Measurements from ENCODE around the gene SLC35B2. TPM values are rescaled to one million over a fixed set of nuclear protein-coding genes. Genes with fewer than 3 reads are reported as not detected.
A peak's percentile ranks its signal among the peaks of the same experiment; 100 is the strongest.

SLC35B2 gene
- total and polyA plus RNA-seq, 9 of the 15 experiments (the other 6 are each of a cell fraction or from before 2014, with no cell fraction given) = 14.5 to 59.1 (median 47.1) TPM

DNA sequence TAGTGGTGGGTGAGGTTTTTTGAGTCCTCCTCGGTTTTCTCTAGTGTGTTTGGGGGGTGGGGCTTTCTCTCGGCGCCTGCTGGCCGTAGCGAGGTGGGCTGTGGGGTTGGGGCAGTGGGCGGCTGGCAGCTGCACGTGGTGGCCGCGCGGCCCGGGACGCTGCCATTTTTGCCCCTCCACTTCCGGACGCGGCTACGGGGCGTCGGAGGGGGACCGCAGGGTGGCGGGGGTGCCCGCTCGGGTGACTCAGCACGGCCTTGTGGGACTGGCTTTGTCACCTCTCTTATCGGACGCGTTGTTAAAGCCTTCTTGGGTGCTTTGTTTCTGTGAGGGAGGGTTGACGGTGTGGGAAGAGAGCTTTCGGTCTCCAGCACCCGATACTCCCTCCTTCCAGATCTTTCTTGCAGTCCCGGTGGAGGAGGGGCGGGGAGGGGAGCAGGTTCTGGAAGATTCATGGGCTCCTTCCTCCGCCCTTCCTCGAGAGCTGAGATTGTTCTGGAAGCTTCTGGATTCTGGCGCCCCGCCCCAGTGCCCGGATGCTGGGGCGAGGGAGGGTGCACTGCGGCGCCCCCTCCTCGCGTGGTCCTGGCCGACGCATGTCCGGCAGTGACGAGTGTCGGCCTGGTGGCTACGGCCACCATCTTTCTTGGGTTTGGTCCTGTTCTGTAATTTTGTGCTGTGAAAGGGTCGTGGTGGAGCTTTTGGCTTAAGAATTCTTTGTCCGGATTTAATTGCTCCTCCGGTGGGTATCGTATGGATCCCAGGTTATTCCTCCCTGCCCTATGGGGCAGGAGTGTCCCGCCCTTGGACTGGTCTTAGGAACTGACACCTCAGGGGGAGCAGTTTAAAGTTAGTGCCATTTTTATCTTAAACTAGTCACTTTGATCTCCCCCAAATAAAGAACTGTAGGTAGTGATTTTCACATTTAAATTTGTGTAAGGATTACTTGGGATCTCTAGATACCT lies 9.7 kb downstream of the SLC35B2 start (continued):
- TF ChIP-seq, protein P1, sequence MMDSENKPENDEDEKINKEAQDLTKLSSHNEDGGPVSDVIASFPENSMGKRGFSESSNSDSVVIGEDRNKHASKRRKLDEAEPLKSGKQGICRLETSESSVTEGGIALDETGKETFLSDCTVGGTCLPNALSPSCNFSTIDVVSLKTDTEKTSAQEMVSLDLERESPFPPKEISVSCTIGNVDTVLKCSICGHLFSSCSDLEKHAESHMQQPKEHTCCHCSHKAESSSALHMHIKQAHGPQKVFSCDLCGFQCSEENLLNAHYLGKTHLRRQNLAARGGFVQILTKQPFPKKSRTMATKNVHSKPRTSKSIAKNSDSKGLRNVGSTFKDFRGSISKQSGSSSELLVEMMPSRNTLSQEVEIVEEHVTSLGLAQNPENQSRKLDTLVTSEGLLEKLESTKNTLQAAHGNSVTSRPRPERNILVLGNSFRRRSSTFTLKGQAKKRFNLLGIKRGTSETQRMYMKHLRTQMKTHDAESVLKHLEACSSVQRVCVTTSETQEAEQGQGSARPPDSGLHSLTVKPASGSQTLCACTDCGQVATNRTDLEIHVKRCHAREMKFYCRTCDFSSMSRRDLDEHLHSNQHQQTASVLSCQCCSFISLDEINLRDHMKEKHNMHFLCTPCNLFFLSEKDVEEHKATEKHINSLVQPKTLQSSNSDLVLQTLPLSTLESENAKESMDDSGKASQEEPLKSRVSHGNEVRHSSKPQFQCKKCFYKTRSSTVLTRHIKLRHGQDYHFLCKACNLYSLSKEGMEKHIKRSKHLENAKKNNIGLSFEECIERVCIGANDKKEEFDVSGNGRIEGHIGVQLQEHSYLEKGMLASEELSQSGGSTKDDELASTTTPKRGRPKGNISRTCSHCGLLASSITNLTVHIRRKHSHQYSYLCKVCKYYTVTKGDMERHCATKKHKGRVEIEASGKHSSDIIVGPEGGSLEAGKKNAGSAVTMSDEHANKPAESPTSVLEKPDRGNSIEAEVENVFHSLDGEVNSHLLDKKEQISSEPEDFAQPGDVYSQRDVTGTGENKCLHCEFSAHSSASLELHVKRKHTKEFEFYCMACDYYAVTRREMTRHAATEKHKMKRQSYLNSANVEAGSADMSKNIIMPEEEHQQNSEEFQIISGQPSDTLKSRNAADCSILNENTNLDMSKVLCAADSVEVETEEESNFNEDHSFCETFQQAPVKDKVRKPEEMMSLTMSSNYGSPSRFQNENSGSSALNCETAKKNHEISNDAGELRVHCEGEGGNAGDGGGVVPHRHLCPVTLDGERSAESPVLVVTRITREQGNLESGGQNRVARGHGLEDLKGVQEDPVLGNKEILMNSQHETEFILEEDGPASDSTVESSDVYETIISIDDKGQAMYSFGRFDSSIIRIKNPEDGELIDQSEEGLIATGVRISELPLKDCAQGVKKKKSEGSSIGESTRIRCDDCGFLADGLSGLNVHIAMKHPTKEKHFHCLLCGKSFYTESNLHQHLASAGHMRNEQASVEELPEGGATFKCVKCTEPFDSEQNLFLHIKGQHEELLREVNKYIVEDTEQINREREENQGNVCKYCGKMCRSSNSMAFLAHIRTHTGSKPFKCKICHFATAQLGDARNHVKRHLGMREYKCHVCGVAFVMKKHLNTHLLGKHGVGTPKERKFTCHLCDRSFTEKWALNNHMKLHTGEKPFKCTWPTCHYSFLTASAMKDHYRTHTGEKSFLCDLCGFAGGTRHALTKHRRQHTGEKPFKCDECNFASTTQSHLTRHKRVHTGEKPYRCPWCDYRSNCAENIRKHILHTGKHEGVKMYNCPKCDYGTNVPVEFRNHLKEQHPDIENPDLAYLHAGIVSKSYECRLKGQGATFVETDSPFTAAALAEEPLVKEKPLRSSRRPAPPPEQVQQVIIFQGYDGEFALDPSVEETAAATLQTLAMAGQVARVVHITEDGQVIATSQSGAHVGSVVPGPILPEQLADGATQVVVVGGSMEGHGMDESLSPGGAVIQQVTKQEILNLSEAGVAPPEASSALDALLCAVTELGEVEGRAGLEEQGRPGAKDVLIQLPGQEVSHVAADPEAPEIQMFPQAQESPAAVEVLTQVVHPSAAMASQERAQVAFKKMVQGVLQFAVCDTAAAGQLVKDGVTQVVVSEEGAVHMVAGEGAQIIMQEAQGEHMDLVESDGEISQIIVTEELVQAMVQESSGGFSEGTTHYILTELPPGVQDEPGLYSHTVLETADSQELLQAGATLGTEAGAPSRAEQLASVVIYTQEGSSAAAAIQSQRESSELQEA (IDR thresholded peaks at IDR 0.05; ENCODE audit: low read depth) = peak; percentile 94
- TF ChIP-seq TARDBP (IDR thresholded peaks at IDR 0.05) = 0 out of 2 replicates have a peak, but pooled peaks have one; percentile 14
- TF ChIP-seq NBN (IDR thresholded peaks at IDR 0.05; ENCODE audit: low read depth) = no peak
- peak; percentile 46 to 89; a peak in 2 of 4 replicates for TF ChIP-seq NONO (IDR thresholded peaks at IDR 0.05; ENCODE audit: low read depth in 2 of 2, low read length in 1 of 2)
- TF ChIP-seq, protein P2, sequence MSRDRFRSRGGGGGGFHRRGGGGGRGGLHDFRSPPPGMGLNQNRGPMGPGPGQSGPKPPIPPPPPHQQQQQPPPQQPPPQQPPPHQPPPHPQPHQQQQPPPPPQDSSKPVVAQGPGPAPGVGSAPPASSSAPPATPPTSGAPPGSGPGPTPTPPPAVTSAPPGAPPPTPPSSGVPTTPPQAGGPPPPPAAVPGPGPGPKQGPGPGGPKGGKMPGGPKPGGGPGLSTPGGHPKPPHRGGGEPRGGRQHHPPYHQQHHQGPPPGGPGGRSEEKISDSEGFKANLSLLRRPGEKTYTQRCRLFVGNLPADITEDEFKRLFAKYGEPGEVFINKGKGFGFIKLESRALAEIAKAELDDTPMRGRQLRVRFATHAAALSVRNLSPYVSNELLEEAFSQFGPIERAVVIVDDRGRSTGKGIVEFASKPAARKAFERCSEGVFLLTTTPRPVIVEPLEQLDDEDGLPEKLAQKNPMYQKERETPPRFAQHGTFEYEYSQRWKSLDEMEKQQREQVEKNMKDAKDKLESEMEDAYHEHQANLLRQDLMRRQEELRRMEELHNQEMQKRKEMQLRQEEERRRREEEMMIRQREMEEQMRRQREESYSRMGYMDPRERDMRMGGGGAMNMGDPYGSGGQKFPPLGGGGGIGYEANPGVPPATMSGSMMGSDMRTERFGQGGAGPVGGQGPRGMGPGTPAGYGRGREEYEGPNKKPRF (IDR thresholded peaks at IDR 0.05; ENCODE audit: low read depth, low read length) = no peak
- no peak for TF ChIP-seq NCOA2 (IDR thresholded peaks at IDR 0.05; ENCODE audit: partially characterized antibody in 2 of 2)
- peak; percentile 3; the same call in 1 of the 2 replicates for TF ChIP-seq ATF7 (IDR thresholded peaks at IDR 0.05)
- TF ChIP-seq ILF3 (IDR thresholded peaks at IDR 0.05; ENCODE audit: borderline replicate concordance) = peak; percentile 83
- TF ChIP-seq L3MBTL2 (IDR thresholded peaks at IDR 0.05) = peak; percentile 51
- peak; percentile 99 for TF ChIP-seq SAP30 (IDR thresholded peaks at IDR 0.05; ENCODE audit: borderline replicate concordance, insufficient read depth, low read depth, low read length, poor library complexity, severe bottlenecking)
- peak; percentile 100 for TF ChIP-seq PCBP1 (IDR thresholded peaks at IDR 0.05; ENCODE audit: low read depth, low read length, poor library complexity, severe bottlenecking)
- TF ChIP-seq, protein P3, sequence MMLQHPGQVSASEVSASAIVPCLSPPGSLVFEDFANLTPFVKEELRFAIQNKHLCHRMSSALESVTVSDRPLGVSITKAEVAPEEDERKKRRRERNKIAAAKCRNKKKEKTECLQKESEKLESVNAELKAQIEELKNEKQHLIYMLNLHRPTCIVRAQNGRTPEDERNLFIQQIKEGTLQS (IDR thresholded peaks at IDR 0.05) = peak; percentile 88
- TF ChIP-seq, protein P3 (CRISPR knock-in tag; conservative IDR thresholded peaks at IDR 0.05) = no peak
- TF ChIP-seq HMG20A (CRISPR knock-in tag; conservative IDR thresholded peaks at IDR 0.05) = no peak
- peak; percentile 93 for TF ChIP-seq GABPA (tag; conservative IDR thresholded peaks at IDR 0.05; ENCODE audit: low read depth)

All from K562 (cell line).